HTERT RPE-1 (cell line): ENCODE data around the gene ARHGAP26.

Experiments
- in situ Hi-C: fragments of 300-500 bp; cut with MboI; formaldehyde crosslinking; loops from 4 replicates; pipeline ENCODE4 v1.14.3; 2020; ENCODE audit warnings: low sequenced_read_pairs

ARHGAP26 gene

DNA sequence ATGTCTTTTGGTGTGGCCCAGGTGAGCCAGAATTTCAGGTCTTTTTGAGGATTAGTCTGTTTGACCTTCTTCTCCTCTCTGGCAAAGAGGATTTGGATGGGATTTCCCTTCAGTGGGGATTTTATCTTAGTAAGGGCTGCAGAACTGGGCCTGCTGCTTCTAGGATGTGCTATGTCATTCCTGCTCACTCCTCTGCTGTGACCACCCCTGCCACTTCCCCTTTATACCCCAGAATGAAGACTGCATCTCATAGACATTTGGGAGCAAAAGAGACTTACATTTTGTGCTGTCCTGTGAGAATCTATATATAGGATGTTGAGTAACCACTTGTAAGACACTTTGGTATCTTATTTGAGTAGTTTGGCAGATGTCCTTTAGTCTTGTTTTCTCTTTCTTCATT is 76.2 kb downstream of the ARHGAP26 start:
- in situ Hi-C loops = no loop called here

GRCh38 chr5:142847898-142848790 is 78.0 kb downstream of the ARHGAP26 start:
- in situ Hi-C loops = no loop called here

DNA sequence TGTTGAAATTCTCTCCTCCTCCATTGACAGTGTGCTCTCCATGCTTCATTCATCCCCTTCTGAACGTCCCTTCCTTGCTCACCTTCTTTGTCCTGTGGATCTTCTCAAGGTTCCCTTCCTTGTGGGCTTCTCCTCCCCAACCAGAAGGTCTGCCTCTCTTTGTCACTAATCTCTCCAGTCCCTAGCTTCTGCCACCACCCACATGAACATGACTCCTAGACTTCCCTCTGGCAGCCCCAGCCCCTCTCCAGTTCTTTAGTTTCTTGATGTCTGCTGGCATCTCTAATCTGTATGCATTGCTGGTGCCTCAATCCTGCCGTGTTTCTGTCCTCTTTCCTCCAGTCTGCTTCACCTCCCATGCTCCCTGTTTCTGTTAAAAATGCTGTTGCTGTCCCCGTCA is 79.3 kb downstream of the ARHGAP26 start:
- in situ Hi-C loops = no loop called here

DNA sequence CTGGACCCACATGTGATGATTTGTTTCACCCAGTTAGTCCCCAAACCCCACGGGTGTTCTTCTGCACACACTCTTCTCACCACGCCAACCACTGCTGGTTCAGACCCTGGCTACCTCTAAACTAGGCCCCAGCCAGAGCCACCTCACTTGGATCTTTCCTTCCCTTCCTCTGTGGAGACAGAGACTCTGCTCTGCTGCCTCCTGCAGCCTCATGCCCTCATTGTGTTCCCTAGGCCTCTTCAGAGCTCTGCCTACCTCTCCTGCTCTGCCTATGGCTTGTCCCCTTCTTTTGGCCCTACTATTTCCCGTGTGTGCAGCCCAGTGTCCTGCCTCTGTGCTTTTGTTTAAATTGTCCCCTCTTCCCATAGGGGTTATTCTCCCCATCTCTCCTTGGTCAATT is 79.7 kb downstream of the ARHGAP26 start:
- in situ Hi-C loops = no loop called here

- in situ Hi-C loops = no loop called here
These were observed 81.6 kb downstream of the ARHGAP26 start for GRCh38 chr5:142851731-142852130.

DNA sequence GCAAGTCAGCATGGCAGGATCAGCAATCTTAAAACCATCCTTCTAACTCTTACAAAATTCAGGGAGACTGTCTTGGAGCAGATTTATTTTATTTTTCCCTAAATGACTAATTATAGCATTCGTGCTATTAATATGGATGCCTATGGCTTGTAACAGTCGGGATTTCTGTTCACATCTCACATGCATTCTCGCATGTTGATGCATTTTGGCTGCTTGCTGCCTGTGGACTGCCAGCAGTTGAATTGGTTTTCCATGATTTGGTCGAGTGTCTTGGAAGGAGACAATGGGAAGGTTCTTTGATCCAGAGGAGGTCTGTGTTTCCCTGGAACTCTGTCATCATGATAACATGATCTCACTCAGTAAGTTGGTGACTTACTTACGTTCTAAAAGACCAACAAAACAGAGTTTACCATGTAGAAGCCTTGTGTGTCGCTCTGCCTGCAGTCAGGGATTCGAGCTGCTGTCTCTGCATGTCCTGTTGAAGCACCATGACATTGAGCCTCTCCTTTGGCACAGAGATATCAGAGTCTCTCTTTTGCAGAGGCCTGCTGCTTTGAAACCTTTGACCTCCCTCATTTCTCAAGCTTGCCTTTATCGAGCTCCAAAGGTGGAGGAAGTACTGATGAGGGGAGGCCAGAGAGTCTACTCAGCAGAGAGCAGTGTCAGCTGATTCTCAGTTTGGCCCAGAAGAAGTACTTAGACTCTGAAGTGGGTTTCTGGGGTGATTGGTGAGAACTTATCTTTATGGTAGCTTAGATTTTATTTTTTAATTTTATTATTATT is 82.4 kb downstream of the ARHGAP26 start:
- in situ Hi-C loops = no loop called here

- in situ Hi-C loops = no loop called here
These were observed 83.5 kb downstream of the ARHGAP26 start for GRCh38 chr5:142853682-142854081.

- in situ Hi-C loops = no loop called here
These were observed 86.1 kb downstream of the ARHGAP26 start for GRCh38 chr5:142856269-142856782.

DNA sequence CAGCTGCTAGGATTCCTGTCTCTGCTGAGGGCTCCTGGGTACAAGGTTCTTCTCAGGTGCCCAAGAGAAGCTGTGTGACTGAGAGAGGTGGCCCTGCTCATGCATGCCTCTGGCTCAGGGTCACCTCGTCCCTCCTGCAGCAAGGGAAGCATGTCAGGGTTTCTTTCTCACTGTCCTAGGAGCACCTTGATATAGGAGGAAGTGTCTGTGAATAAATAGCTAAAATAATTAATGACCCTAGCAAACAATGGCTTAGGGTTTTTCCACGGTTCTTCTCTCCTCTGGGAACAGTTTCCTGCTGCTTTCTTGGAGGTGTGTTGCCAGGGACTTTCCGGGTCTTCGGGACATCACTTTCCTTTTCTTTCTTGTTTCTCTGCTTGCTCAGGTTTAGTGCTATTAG is 87.2 kb downstream of the ARHGAP26 start:
- in situ Hi-C loops = no loop called here

DNA sequence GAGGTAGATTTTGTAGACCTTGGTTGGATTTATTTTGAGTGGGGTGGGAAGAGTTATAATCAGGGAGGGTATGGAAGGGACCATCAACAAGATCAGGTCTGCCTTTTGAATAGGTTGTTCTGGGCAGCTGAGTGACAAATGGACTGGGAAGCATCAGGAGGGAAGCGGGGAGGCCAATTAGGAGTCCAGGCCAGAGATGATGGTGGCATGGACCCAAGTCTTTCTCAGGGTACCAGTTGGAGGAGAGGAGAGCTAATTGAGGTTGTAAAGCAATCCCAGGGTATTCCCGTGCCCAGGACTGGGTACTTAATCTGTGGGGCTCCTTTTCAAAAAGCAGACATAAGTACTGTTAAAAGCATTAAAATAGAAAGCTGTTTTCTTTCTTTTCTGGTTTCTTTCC is 88.9 kb downstream of the ARHGAP26 start:
- in situ Hi-C loops = no loop called here

GRCh38 chr5:142860270-142860669 is 90.1 kb downstream of the ARHGAP26 start:
- in situ Hi-C loops = no loop called here

DNA sequence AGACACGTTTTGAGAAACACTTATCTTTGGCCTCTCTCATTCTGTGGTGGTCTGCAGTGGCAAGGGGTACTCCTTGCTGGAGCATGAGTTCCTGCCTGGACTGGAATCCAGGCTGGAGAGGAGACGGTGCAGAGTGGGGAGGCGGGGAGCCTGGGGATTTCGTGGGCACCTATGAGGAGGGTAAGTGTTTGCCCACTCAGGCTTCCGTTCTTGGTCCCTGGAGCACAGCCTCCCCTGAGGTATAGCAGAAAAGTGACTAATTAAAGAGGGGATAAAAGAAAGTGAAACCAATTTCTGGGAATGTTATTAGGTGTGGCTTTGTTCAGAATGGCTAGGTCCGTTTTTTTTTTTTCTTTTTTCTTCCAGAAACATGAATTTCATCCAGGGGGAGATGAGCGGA is 90.8 kb downstream of the ARHGAP26 start:
- in situ Hi-C loops = no loop called here

DNA sequence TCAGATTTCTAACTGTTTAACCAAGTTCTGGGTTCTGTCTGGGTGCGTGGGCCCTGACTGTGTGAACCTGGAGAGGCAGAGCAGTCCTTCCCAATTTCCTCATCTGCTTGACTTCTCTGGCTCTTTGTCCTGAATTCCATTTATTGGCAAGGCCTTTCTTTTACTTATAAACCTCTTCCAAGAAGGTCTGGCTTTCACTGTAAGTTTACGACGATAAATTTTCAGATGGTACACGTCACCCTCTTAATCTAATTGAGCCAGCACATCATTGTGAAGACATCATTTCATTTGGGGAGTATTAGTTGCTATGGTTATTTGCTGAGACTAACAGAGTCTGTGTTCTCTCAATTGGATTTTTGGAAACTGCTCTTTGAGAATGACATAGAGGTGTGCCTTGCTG is 92.4 kb downstream of the ARHGAP26 start:
- in situ Hi-C loops = no loop called here

GRCh38 chr5:142863856-142864255 is 93.7 kb downstream of the ARHGAP26 start:
- in situ Hi-C loops = no loop called here

DNA sequence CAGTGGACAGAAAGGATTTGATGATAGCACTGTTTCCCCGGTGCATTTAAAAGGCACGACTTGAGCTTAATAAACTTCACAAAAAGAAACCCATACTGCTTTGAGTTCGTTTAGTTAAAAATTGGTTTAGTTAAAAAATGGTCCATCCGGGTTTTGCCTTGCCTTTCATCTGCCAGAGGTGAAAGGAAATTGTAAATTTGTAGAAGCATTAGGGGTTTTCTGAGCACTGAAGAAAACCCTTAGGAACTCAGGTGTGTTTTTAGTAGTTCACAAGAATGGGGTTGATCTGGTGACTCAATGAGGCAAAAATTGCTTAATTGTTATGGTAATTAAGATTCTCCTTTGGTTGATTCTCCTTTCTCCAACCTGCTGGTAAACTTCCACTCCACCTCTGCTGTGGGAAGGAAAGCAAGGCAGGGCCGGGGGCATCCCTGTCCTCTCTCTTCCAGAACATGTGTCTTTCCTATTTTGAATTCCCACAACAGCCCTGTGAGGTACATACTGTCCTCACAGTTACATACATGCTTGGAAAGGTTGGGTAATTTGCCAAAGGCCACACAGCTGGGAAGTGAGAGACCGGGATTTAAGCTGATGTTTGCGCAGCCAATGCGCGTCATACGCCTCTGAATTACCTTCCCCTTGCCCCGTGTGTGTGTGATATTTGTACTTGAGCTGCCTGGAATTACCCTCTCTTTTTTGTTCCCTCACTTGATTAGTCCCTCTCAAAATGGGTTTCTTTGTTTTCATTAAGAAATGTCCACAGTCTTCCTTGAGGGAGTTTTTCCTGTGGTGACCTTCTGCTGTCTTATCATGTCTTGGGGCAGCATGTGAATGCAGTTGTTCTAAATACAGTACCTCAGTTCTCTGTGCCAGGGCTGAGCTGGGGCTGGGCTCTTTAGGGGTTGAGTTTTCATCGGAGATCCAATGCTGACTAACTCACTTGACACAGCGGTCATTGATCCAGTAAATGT is 94.4 kb downstream of the ARHGAP26 start:
- in situ Hi-C loops = no loop called here

GRCh38 chr5:142865631-142866030 is 95.5 kb downstream of the ARHGAP26 start:
- in situ Hi-C loops = no loop called here

- in situ Hi-C loops = no loop called here
These were observed 96.5 kb downstream of the ARHGAP26 start for GRCh38 chr5:142866563-142867275.

- in situ Hi-C loops = no loop called here
These were observed 99.7 kb downstream of the ARHGAP26 start for GRCh38 chr5:142869886-142870285.

GRCh38 chr5:142870532-142871362 is 100.6 kb downstream of the ARHGAP26 start:
- in situ Hi-C loops = no loop called here
